Fibroblast of mammary gland (primary cell): ENCODE data around the gene PRKCQ.

Experiments
- DNase-seq: peaks from one replicate; pipeline ENCODE4 v3.0.0-alpha.2; 2010; ENCODE audit warnings: low read depth
- H3K4me3 ChIP-seq: 2 replicates; pipeline ENCODE4 v1.5.1; 2011; ENCODE audit warnings: low read depth, mild to moderate bottlenecking, low read length, moderate library complexity; ENCODE audit not compliant: control insufficient read depth
- TF ChIP-seq, protein P1 (sequence below): conservative IDR thresholded peaks from 2 replicates; pipeline ENCODE4 v1.5.1; 2011; ENCODE audit warnings: low read depth, low read length, inconsistent platforms; ENCODE audit not compliant: control insufficient read depth, insufficient read depth

Gene PRKCQ

DNA sequence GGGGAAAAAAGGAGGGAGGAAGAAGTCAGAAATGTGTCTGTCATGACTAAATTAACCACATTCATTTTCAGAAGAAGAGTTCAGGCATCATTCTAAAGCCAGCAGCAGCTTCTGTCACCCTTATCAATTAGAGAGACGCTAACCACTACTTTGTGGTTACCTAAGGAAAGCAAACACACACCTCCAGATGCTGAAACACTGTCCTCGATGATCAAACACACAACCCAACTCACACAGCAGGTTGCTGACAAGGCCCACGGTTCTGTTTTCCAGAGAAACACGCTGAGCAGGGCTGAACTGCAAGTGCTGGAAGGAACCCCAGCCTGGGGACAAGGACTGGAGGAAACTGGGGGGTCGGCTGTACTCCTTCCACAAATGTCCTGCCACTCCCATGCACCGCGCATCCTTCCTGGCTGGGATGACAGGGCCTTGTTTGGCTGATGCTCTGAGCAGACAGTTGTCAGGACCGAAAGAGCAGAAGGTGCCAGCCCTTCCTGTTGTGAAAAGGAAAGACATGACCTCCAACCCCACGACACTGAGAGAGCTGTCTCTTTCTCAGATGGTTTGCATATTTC, 36.6 kb downstream of the PRKCQ start:
- no peak for DNase-seq
- H3K4me3 ChIP-seq = no peak overlapping the region
- TF ChIP-seq, protein P1, sequence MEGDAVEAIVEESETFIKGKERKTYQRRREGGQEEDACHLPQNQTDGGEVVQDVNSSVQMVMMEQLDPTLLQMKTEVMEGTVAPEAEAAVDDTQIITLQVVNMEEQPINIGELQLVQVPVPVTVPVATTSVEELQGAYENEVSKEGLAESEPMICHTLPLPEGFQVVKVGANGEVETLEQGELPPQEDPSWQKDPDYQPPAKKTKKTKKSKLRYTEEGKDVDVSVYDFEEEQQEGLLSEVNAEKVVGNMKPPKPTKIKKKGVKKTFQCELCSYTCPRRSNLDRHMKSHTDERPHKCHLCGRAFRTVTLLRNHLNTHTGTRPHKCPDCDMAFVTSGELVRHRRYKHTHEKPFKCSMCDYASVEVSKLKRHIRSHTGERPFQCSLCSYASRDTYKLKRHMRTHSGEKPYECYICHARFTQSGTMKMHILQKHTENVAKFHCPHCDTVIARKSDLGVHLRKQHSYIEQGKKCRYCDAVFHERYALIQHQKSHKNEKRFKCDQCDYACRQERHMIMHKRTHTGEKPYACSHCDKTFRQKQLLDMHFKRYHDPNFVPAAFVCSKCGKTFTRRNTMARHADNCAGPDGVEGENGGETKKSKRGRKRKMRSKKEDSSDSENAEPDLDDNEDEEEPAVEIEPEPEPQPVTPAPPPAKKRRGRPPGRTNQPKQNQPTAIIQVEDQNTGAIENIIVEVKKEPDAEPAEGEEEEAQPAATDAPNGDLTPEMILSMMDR = no peak

DNA sequence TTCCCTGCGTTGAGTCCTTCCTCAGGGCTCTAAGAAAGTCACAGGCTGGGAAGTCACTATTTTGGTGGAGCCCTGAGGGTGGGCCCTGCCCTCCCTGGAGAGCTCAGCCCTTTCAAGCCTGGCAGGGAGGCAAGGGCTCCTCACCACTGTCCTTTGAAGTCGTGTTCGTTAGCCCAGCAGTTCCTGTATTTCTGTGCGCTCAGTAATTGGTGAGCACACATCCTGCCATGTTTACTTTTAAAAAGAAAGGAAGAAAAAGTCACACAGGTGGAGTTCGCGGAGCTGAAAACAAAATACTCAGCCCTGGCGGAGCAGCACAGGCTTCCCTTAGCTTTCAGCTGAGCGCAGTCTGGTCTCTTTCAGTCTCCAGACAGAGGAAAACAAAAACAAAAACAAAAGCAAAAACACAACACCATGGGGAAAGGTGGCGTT, 37.1 kb downstream of the PRKCQ start:
- no peak overlapping the region for H3K4me3 ChIP-seq
- no peak for DNase-seq
- TF ChIP-seq, protein P1 = no peak

- TF ChIP-seq, protein P1 = no peak
- no peak for DNase-seq
- no peak overlapping the region for H3K4me3 ChIP-seq
Observed at GRCh38 chr10:6539833-6540232, 40.2 kb downstream of the PRKCQ start.

GRCh38 chr10:6537770-6538169, 42.3 kb downstream of the PRKCQ start:
- DNase-seq = no peak
- no peak overlapping the region for H3K4me3 ChIP-seq
- TF ChIP-seq, protein P1 = no peak

- TF ChIP-seq, protein P1 = no peak
- no peak for DNase-seq
Observed at GRCh38 chr10:6536102-6536501, 44.0 kb downstream of the PRKCQ start.

DNA sequence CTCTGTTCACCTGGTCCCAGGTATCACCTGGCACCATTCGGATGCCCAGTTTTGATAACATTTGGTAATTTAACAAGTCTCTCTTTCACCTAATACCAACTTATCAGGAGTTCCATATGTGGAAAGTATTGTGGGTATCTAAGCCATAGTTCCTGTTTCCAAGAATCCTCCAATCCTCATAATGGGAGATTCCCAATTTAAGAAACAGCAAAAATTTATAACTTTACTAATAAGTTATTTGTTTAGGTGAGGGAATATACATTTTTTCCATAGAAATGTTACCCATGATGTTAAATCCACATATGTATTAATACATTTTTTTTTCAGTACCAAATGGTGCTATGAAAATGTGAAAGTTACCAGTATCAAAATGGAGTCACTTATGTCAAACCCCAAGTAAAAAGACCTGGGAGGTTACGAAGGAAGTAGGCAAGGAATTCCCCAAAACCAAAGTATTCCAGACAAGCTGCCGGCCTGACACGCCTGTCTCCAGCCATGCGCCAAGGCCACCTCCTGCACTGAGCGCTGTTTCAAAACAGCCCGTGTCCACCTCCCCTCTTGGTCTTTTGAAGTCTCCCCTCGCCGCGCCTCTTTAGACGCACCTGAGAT, 44.8 kb downstream of the PRKCQ start:
- no peak overlapping the region for H3K4me3 ChIP-seq
- DNase-seq = no peak
- TF ChIP-seq, protein P1 = no peak

More at GRCh38 chr10:6536102-6536501, 44.0 kb downstream of the PRKCQ start:
- H3K4me3 ChIP-seq = no peak overlapping the region
